HepG2 (cell line): Measurements from ENCODE around the gene LRTM2. TPM values are rescaled to one million over a fixed set of nuclear protein-coding genes. Genes with fewer than 3 reads are reported as not detected.

ENCODE experiments used
- ATAC-seq: fragments of 200-7000 bp; cut with Tn5 transposase; 3 replicates; pipeline ENCODE4 v1.9.1; 2020; ENCODE audit warnings: mild to moderate bottlenecking, moderate library complexity
- BruUV-seq: library from RNA; stranded (reverse); fragments of 400-500 nt; replicated peaks from 2 replicates; lab custom pipeline; 2021; lab: Mats Ljungman, UMichigan
- CTCF ChIA-PET: fragments of 300-600 bp; formaldehyde crosslinking; extraction: SDS; loops from one replicate; lab custom pipeline; 2021; ENCODE audit warnings: low total read pairs, inconsistent platforms, low intra/inter-chr PET ratio; lab: Yijun Ruan, JAX
- POLR2A ChIA-PET: fragments of 350-600 bp; sonication (Branson Sonifier 250); formaldehyde crosslinking; loops from one replicate; lab custom pipeline; 2020; ENCODE audit warnings: antibody characterized with exemption, inconsistent platforms; lab: Yijun Ruan, JAX
- DNase-seq: peaks from one replicate; pipeline ENCODE4 v3.0.0-alpha.2; 2015; ENCODE audit warnings: low spot score
- FAIRE-seq: peaks from 3 replicates; lab custom pipeline; 2011; peaks lifted over from hg19 to GRCh38; lab: Jason Lieb, UNC
- H2AFZ ChIP-seq: one replicate; pipeline ENCODE4 v1.6.1; 2011; ENCODE audit warnings: low read length, inconsistent platforms
- H3K27ac ChIP-seq: fragments of 300-600 bp; 3 replicates; pipeline ENCODE4 v1.8.0; 2011; ENCODE audit warnings: mixed run types, mild to moderate bottlenecking, mixed read lengths, low read length, inconsistent platforms; ENCODE audit not compliant: insufficient read depth; ENCODE audit errors: extremely low read length
- H3K27me3 ChIP-seq, 2 experiments: fragments of 200-600 bp in 1 of 2; 2 replicates in 1 of 2; 3 replicates in 1 of 2; pipeline versions ENCODE4 v1.6.0 to v1.8.0; 2011; ENCODE audit warnings: low read length in 2 of 2, mild to moderate bottlenecking in 2 of 2, moderate library complexity in 2 of 2, inconsistent platforms in 1 of 2; ENCODE audit not compliant: insufficient read depth in 2 of 2, control insufficient read depth in 1 of 2
- H3K36me3 ChIP-seq, 2 experiments: fragments of 200-600 bp in 1 of 2; replicated peaks in 1 of 2; 2 replicates in 1 of 2; 3 replicates in 1 of 2; pipeline versions ENCODE4 v1.5.1 to v1.8.0; 2011; ENCODE audit warnings: low read length in 2 of 2, inconsistent platforms in 1 of 2; ENCODE audit not compliant: insufficient read depth in 2 of 2, control insufficient read depth in 1 of 2
- H3K4me1 ChIP-seq: 2 replicates; pipeline ENCODE4 v1.5.1; 2012; ENCODE audit warnings: low read length, inconsistent platforms; ENCODE audit not compliant: insufficient read depth
- H3K4me2 ChIP-seq: 2 replicates; pipeline ENCODE4 v1.6.0; 2011; ENCODE audit warnings: low read depth, low read length, inconsistent platforms
- H3K4me3 ChIP-seq, 3 experiments: fragments of 200-600 bp in 1 of 3; sonication (generic), shearing (Covaris generic) in 1 of 3; replicated peaks in 1 of 3; 2 replicates each; pipeline ENCODE4 v1.5.1; 2011 to 2016; ENCODE audit warnings: low read length in 3 of 3, inconsistent platforms in 2 of 3, low read depth in 2 of 3, mild to moderate bottlenecking in 2 of 3, control low read depth in 1 of 3, mixed read lengths in 1 of 3; ENCODE audit not compliant: insufficient read depth in 1 of 3
- H3K79me2 ChIP-seq: one replicate; pipeline ENCODE4 v1.6.1; 2011; ENCODE audit warnings: low read length, inconsistent platforms; ENCODE audit not compliant: insufficient read depth
- H3K9ac ChIP-seq: 2 replicates; pipeline ENCODE4 v1.6.0; 2011; ENCODE audit warnings: mild to moderate bottlenecking, low read depth, low read length, inconsistent platforms; ENCODE audit not compliant: insufficient read depth
- H3K9me3 ChIP-seq: 2 replicates; pipeline ENCODE4 v1.5.1; 2012; ENCODE audit warnings: mild to moderate bottlenecking, low read length
- H4K20me1 ChIP-seq: 2 replicates; pipeline ENCODE4 v1.6.0; 2011; ENCODE audit warnings: inconsistent platforms, mild to moderate bottlenecking, low read length, moderate library complexity; ENCODE audit not compliant: insufficient read depth
- CBFB ChIP-seq: sonication (generic); formaldehyde crosslinking; IDR thresholded peaks from 2 replicates; pipeline ENCODE4 v1.4.0; 2020; ENCODE audit warnings: missing genetic modification reagents
- CENPX ChIP-seq: sonication (generic); formaldehyde crosslinking; IDR thresholded peaks from 2 replicates; pipeline ENCODE4 v1.9.0; 2021; ENCODE audit warnings: mild to moderate bottlenecking, missing genetic modification reagents, moderate library complexity
- HNRNPLL ChIP-seq: fragments of 200-400 bp; formaldehyde crosslinking; IDR thresholded peaks from 2 replicates; pipeline ENCODE4 v1.6.1; 2017; ENCODE audit warnings: mild to moderate bottlenecking, low read depth, low read length; ENCODE audit not compliant: poor library complexity, severe bottlenecking
- POGK ChIP-seq: sonication (generic); formaldehyde crosslinking; conservative IDR thresholded peaks from 2 replicates; pipeline ENCODE4 v1.8.0; 2022; ENCODE audit warnings: mild to moderate bottlenecking, moderate library complexity, missing genetic modification reagents
- RBFOX2 ChIP-seq: fragments of 200-400 bp; formaldehyde crosslinking; IDR thresholded peaks from 2 replicates; pipeline ENCODE4 v1.6.1; 2017; ENCODE audit warnings: low read depth, mild to moderate bottlenecking, low read length
- SALL1 ChIP-seq: sonication (generic); formaldehyde crosslinking; IDR thresholded peaks from 2 replicates; pipeline ENCODE4 v1.8.0; 2022; ENCODE audit warnings: mild to moderate bottlenecking, missing genetic modification reagents
- SNAPC4 ChIP-seq: sonication (generic); formaldehyde crosslinking; IDR thresholded peaks from 2 replicates; pipeline ENCODE4 v1.4.0; 2020; ENCODE audit warnings: mild to moderate bottlenecking, missing genetic modification reagents
- TMF1 ChIP-seq: sonication (generic); formaldehyde crosslinking; IDR thresholded peaks from 2 replicates; pipeline ENCODE4 v1.8.1; 2022; ENCODE audit warnings: low read depth, missing genetic modification reagents
- ZNF274 ChIP-seq: sonication (generic); formaldehyde crosslinking; IDR thresholded peaks from 2 replicates; pipeline ENCODE4 v1.5.1; 2020; ENCODE audit warnings: mild to moderate bottlenecking, missing genetic modification reagents
- ZNF441 ChIP-seq: sonication (generic); formaldehyde crosslinking; IDR thresholded peaks from 2 replicates; pipeline ENCODE4 v1.7.0; 2021; ENCODE audit warnings: missing genetic modification reagents, borderline replicate concordance
- WGBS: methylation state at CpG from one replicate; pipeline ENCODE4 v1.1.6; 2017; ENCODE audit warnings: low lambda C conversion rate; 5-methylcytosine and 5-hydroxymethylcytosine counted together
- in situ Hi-C: cut with HindIII; loops from 2 replicates; pipeline ENCODE4 v1.10.0; 2017; ENCODE audit warnings: low pct_unique_long_range_greater_than_20kb; ENCODE audit not compliant: extremely low pct_ligation_motif_present
- intact Hi-C: fragments of 100-400 bp; cut with micrococcal nuclease; formaldehyde crosslinking; loops from one replicate; pipeline ENCODE4 v1.10.0; 2022; ENCODE audit not compliant: unreplicated experiment
- polyA plus RNA-seq, 8 experiments: library from polyadenylated mRNA; depleted of rRNA in 3 of 8; stranded (reverse) in 7 of 8; unstranded in 1 of 8; fragments of >200 nt; fragmentation: Illumina TruSeq in 4 of 8; extraction: Trizol in 4 of 8; gene quantifications; 2 replicates each; pipeline versions ENCODE4 v1.2.1 to v1.2.3, GENCODE V29; 2011 to 2016; ENCODE audit warnings: low read depth in 4 of 8, missing spikeins in 1 of 8, mixed read lengths in 1 of 8; ENCODE audit not compliant: insufficient read depth in 1 of 8
- total RNA-seq, 5 experiments: library from RNA; depleted of rRNA; stranded (reverse); fragments of >200 nt; fragmentation: Illumina TruSeq; extraction: Trizol; gene quantifications; 2 replicates each; pipeline ENCODE4 v1.2.3, GENCODE V29; 2016; ENCODE audit warnings: low read depth in 1 of 5

Gene LRTM2
- total and polyA plus RNA-seq, 2 of the 13 experiments (the other 11 are each of a cell fraction or from before 2014, with no cell fraction given) = 0.09 TPM; not detected in 1

GRCh38 chr12:1795785-1796514 lies 24.4 kb upstream of the LRTM2 start (continued):
- no peak for TF ChIP-seq CENPX (CRISPR knock-in tag)

- intact Hi-C loops (loop anchor here (1.0 to 5.0 kb wide), 2 partner anchors 144 to 241 kb away; no protein-coding TSS in a partner anchor), in situ Hi-C loops (no loop called here)
- Histone ChIP-seq H3K27me3 (no peaks in the 10 kb centered on the region), H3K4me2 (peak overlapping the region; percentile 92), H3K9ac (no peak overlapping the region), H3K4me3 (0 out of 6 replicates have a peak overlapping the region, but pooled peaks of 1 of the 3 experiments have one; percentile 56), H3K4me1 (peaks cover 15% of the 10 kb centered on the region; the same call in 1 of the 2 replicates), H3K27ac (no peak overlapping the region), H4K20me1 (no peaks in the 10 kb centered on the region), H3K9me3 (no peaks in the 10 kb centered on the region), H3K79me2 (no peaks in the 10 kb centered on the region), H3K36me3 (peaks cover 0 to 3% of the 10 kb centered on the region in 2 experiments; a peak in 3 of 5 replicates), H2AFZ (no peak overlapping the region)
- BruUV-seq = no TSS peak
- no peak for FAIRE-seq
- ChIA-PET CTCF (interaction anchor here (0.9 to 3.3 kb wide), 3 partner anchors 142 to 239 kb away, joined by 4 to 88 read pairs (median 6); no protein-coding TSS in a partner anchor), POLR2A (interaction anchor here (1.3 kb wide), 1 partner anchor 143 kb away, joined by 6 read pairs; no protein-coding TSS in a partner anchor)
- DNase-seq = no peak
- whole genome bisulfite sequencing = 91% methylated on average over 17 of the region's 43 CpGs
- no peak for ATAC-seq
- no peak for TF ChIP-seq SNAPC4 (CRISPR knock-in tag)
- TF ChIP-seq RBFOX2 = 0 out of 2 replicates have a peak, but pooled peaks have one; percentile 53
- TF ChIP-seq TMF1 = no peak
- no peak for TF ChIP-seq POGK
- no peak for TF ChIP-seq ZNF441 (CRISPR knock-in tag)
- TF ChIP-seq ZNF274 = 0 out of 2 replicates have a peak, but pooled peaks have one; percentile 8
- TF ChIP-seq CBFB = no peak
- TF ChIP-seq HNRNPLL = peak; percentile 8
- no peak for TF ChIP-seq SALL1 (CRISPR knock-in tag)
Observed at GRCh38 chr12:1796515-1797010, 23.8 kb upstream of the LRTM2 start.
